ENCODE results near the gene SIRT7. TPM values are rescaled to one million over a fixed set of nuclear protein-coding genes. Genes with fewer than 3 reads are reported as not detected.

The SIRT7 gene
- total RNA-seq, 4 donors from 2014 or later: 0.77 to 87.1 (median 14.6) TPM

GRCh38 chr17:81959362-81960129 is 41.6 kb upstream of the SIRT7 start:
- H3K4me1 ChIP-seq: peaks cover 0 to 20% of the 10 kb centered on the region in 2 donors
- H3K27ac ChIP-seq: no peak overlapping the region
- DNase-seq: peak in 1 of 2 donors; percentile 67
- H3K9me3 ChIP-seq: no peaks in the 10 kb centered on the region
- peaks cover 20 to 31% of the 10 kb centered on the region in 2 donors for H3K27me3 ChIP-seq
- H3K4me3 ChIP-seq: peak overlapping the region in 1 of 2 donors; percentile 29
- H3K36me3 ChIP-seq: no peaks in the 10 kb centered on the region
- intact Hi-C loops (cut with DNase I; ENCODE audit: low total_unique reads): loop anchor here (5.0 kb wide), 1 partner anchor 58 kb away; no protein-coding TSS in a partner anchor
- peak in 1 of 2 donors; percentile 36 for TF ChIP-seq POLR2A (IDR thresholded peaks at IDR 0.05)
- peak; percentile 40 to 99 (median 96) for TF ChIP-seq CTCF (IDR thresholded peaks at IDR 0.05)

- TF ChIP-seq POLR2A (IDR thresholded peaks at IDR 0.05) (no peak), CTCF (IDR thresholded peaks at IDR 0.05) (no peak)
- Histone ChIP-seq H3K4me1 (peaks cover 0 to 20% of the 10 kb centered on the region in 2 donors), H3K4me3 (no peak overlapping the region), H3K27ac (no peak overlapping the region), H3K27me3 (peaks cover 20 to 31% of the 10 kb centered on the region in 2 donors), H3K9me3 (no peaks in the 10 kb centered on the region), H3K36me3 (no peaks in the 10 kb centered on the region)
- DNase-seq: no peak
- intact Hi-C loops (cut with DNase I; ENCODE audit: low total_unique reads): no loop called here
Observed at GRCh38 chr17:81958633-81959342, 40.8 kb upstream of the SIRT7 start.

- Histone ChIP-seq H3K27me3 (peaks cover 20 to 31% of the 10 kb centered on the region in 2 donors), H3K36me3 (no peaks in the 10 kb centered on the region), H3K4me1 (peaks cover 0 to 20% of the 10 kb centered on the region in 2 donors), H3K4me3 (no peak overlapping the region), H3K27ac (no peak overlapping the region), H3K9me3 (no peaks in the 10 kb centered on the region)
- no peak for TF ChIP-seq POLR2A (IDR thresholded peaks at IDR 0.05)
- TF ChIP-seq CTCF (IDR thresholded peaks at IDR 0.05): no peak
- intact Hi-C loops (cut with DNase I; ENCODE audit: low total_unique reads): no loop called here
- DNase-seq: no peak
Observed at GRCh38 chr17:81957691-81958432, 39.9 kb upstream of the SIRT7 start.

GRCh38 chr17:81956607-81957589 is 38.9 kb upstream of the SIRT7 start:
- H3K36me3 ChIP-seq: no peaks in the 10 kb centered on the region
- peaks cover 0 to 20% of the 10 kb centered on the region in 2 donors for H3K4me1 ChIP-seq
- H3K27me3 ChIP-seq: peaks cover 17 to 25% of the 10 kb centered on the region in 2 donors
- H3K9me3 ChIP-seq: no peaks in the 10 kb centered on the region
- TF ChIP-seq CTCF (IDR thresholded peaks at IDR 0.05) (no peak), POLR2A (IDR thresholded peaks at IDR 0.05) (no peak)
- no peak for DNase-seq
- intact Hi-C loops (cut with DNase I; ENCODE audit: low total_unique reads): no loop called here
- H3K27ac ChIP-seq: no peak overlapping the region
- H3K4me3 ChIP-seq: no peak overlapping the region
